Liver (tissue), 3 donors: ENCODE measurements around the gene LGR5.

Source experiments
- CTCF ChIP-seq: fragments of 150-350 bp; IDR thresholded peaks from 2 replicates; pipeline ENCODE4 v1.5.1; 2017; ENCODE audit warnings: improper control_type of control experiment, low read depth, low read length; ENCODE audit not compliant: missing input control
- SP1 ChIP-seq: IDR thresholded peaks from 2 replicates; pipeline ENCODE4 v1.6.1; 2018; ENCODE audit warnings: antibody characterized with exemption, mild to moderate bottlenecking
- YY1 ChIP-seq: IDR thresholded peaks from 2 replicates; pipeline ENCODE4 v1.6.1; 2016; ENCODE audit warnings: antibody characterized with exemption, mild to moderate bottlenecking
- donor health status: healthy.
- donor health status: healthy.

GRCh38 chr12:71441836-71442566 is 2.4 kb downstream of the LGR5 start:
- TF ChIP-seq YY1 (no peak), CTCF (no peak), SP1 (no peak)
